Measurements from ENCODE around the gene GSE1. TPM values are rescaled to one million over a fixed set of nuclear protein-coding genes. Genes with fewer than 3 reads are reported as not detected.

GSE1 gene
- total and polyA plus RNA-seq, 2 of the 13 experiments (the other 11 are each of a cell fraction or from before 2014, with no cell fraction given): 16.1 to 31.2 TPM

- TF ChIP-seq MLXIP (CRISPR knock-in tag; IDR thresholded peaks at IDR 0.05; ENCODE audit: borderline replicate concordance) (peak; percentile 72; the same call in 1 of the 2 replicates), KDM3A (CRISPR knock-in tag; IDR thresholded peaks at IDR 0.05; ENCODE audit: low read depth) (no peak), NPAS2 (CRISPR knock-in tag; IDR thresholded peaks at IDR 0.05; ENCODE audit: borderline replicate concordance) (no peak), ZNF512B (CRISPR knock-in tag; IDR thresholded peaks at IDR 0.05; ENCODE audit: borderline replicate concordance) (no peak), CAMTA2 (CRISPR knock-in tag; IDR thresholded peaks at IDR 0.05; ENCODE audit: borderline replicate concordance) (no peak; the same call in 1 of the 2 replicates), ZBTB1 (CRISPR knock-in tag; IDR thresholded peaks at IDR 0.05; ENCODE audit: borderline replicate concordance) (no peak), TOE1 (CRISPR knock-in tag; IDR thresholded peaks at IDR 0.05) (0 out of 2 replicates have a peak, but pooled peaks have one; percentile 63), FOSL1 (CRISPR knock-in tag; IDR thresholded peaks at IDR 0.05; ENCODE audit: borderline replicate concordance) (no peak), ZNF644 (CRISPR knock-in tag; IDR thresholded peaks at IDR 0.05; ENCODE audit: low read depth) (no peak), ZFYVE20 (CRISPR knock-in tag; IDR thresholded peaks at IDR 0.05; ENCODE audit: borderline replicate concordance, low read depth) (peak; percentile 51; the same call in 1 of the 2 replicates), ZNF746 (CRISPR knock-in tag; IDR thresholded peaks at IDR 0.05) (no peak), ZNF3 (CRISPR knock-in tag; IDR thresholded peaks at IDR 0.05) (no peak), JUN (CRISPR knock-in tag; IDR thresholded peaks at IDR 0.05) (no peak), SRF (IDR thresholded peaks at IDR 0.05; ENCODE audit: low read depth, low read length) (no peak), ZNF605 (CRISPR knock-in tag; IDR thresholded peaks at IDR 0.05) (no peak; the same call in 1 of the 2 replicates), ZBTB49 (CRISPR knock-in tag; IDR thresholded peaks at IDR 0.05; ENCODE audit: borderline replicate concordance) (no peak), MTA1 (CRISPR knock-in tag; IDR thresholded peaks at IDR 0.05; ENCODE audit: borderline replicate concordance) (peak; percentile 69; the same call in 1 of the 2 replicates), ELK4 (CRISPR knock-in tag; IDR thresholded peaks at IDR 0.05; ENCODE audit: borderline replicate concordance) (0 out of 2 replicates have a peak, but pooled peaks have one; percentile 90), KDM5B (CRISPR knock-in tag; IDR thresholded peaks at IDR 0.05; ENCODE audit: borderline replicate concordance) (peak; percentile 96), TP53 (CRISPR knock-in tag; conservative IDR thresholded peaks at IDR 0.05) (0 out of 2 replicates have a peak, but pooled peaks have one; percentile 67)
These were observed 75.6 kb downstream of the GSE1 start, which contains the start of gene GINS2 (continued) for GRCh38 chr16:85688586-85689284.
